Neural progenitor cell (in vitro differentiated cells): ENCODE measurements around the gene THEMIS2.

Experiments used
- CTCF ChIP-seq: fragments of 200-600 bp; sonication (generic); IDR thresholded peaks from 2 replicates; pipeline ENCODE4 v1.5.1; 2017; ENCODE audit warnings: antibody characterized with exemption, mild to moderate bottlenecking
- EZH2phosphoT487 ChIP-seq: fragments of 200-600 bp; sonication (generic); IDR thresholded peaks from 2 replicates; pipeline ENCODE4 v1.6.1; 2017; ENCODE audit warnings: antibody characterized with exemption

GRCh38 chr1:27882543-27882903 lies 10.2 kb downstream of the THEMIS2 start:
- no peak for TF ChIP-seq CTCF
- no peak for TF ChIP-seq EZH2phosphoT487
